Skeletal muscle satellite cell (primary cell): Measurements from ENCODE around the gene MGST3.
"Not testable (repeated sequence)": the region's sequence is repeated elsewhere in the genome, so short reads cannot be mapped to it uniquely, and the experiment has no call there.

Experiments
- H3K27me3 ChIP-seq: 2 replicates; pipeline ENCODE4 v1.7.0; 2013; ENCODE audit warnings: low read length; ENCODE audit not compliant: control insufficient read depth, insufficient read depth
- H3K36me3 ChIP-seq: 2 replicates; pipeline ENCODE4 v1.7.0; 2013; ENCODE audit warnings: mild to moderate bottlenecking, control low read depth, low read length; ENCODE audit not compliant: insufficient read depth
- H3K4me1 ChIP-seq: 2 replicates; pipeline ENCODE4 v1.7.0; 2013; ENCODE audit warnings: low read length; ENCODE audit not compliant: control insufficient read depth, insufficient read depth
- H3K4me2 ChIP-seq: 2 replicates; pipeline ENCODE4 v1.7.0; 2013; ENCODE audit warnings: mild to moderate bottlenecking, low read length
- H3K4me3 ChIP-seq: 2 replicates; pipeline ENCODE4 v1.7.0; 2013; ENCODE audit warnings: low read length
- H3K9ac ChIP-seq: 2 replicates; pipeline ENCODE4 v1.7.0; 2013; ENCODE audit warnings: mild to moderate bottlenecking, low read depth, low read length, moderate library complexity
- H3K9me3 ChIP-seq: replicated peaks from 2 replicates; pipeline ENCODE4 v1.7.0; 2013; ENCODE audit warnings: mild to moderate bottlenecking, control low read depth, low read length

Gene MGST3

GRCh38 chr1:165666152-165666825 lies 35.3 kb downstream of the MGST3 start:
- Histone ChIP-seq H3K4me3 (no peak overlapping the region), H3K4me2 (no peak overlapping the region), H3K27me3 (no peaks in the 10 kb centered on the region), H3K9ac (no peak overlapping the region), H3K9me3 (no peaks in the 10 kb centered on the region), H3K4me1 (peaks cover 8% of the 10 kb centered on the region), H3K36me3 (peaks cover 61% of the 10 kb centered on the region)

- no peak overlapping the region for H3K9ac ChIP-seq
- H3K9me3 ChIP-seq, result no peaks in the 10 kb centered on the region
- peaks cover 50% of the 10 kb centered on the region for H3K36me3 ChIP-seq
- no peak overlapping the region for H3K4me2 ChIP-seq
- no peak overlapping the region for H3K4me3 ChIP-seq
- peaks cover 8% of the 10 kb centered on the region for H3K4me1 ChIP-seq
- no peaks in the 10 kb centered on the region for H3K27me3 ChIP-seq
Measured at GRCh38 chr1:165668184-165668583, 37.1 kb downstream of the MGST3 start.

GRCh38 chr1:165671526-165671925 lies 40.5 kb downstream of the MGST3 start:
- peaks cover 12% of the 10 kb centered on the region for H3K4me1 ChIP-seq
- H3K36me3 ChIP-seq, result peaks cover 43% of the 10 kb centered on the region
- no peak overlapping the region for H3K4me3 ChIP-seq
- H3K27me3 ChIP-seq, result no peaks in the 10 kb centered on the region
- H3K9ac ChIP-seq, result no peak overlapping the region
- no peak overlapping the region for H3K4me2 ChIP-seq
- no peaks in the 10 kb centered on the region for H3K9me3 ChIP-seq

- H3K4me1 ChIP-seq, result peaks cover 16% of the 10 kb centered on the region
Measured at GRCh38 chr1:165674599-165674998, 43.6 kb downstream of the MGST3 start.

GRCh38 chr1:165675794-165676193 lies 44.8 kb downstream of the MGST3 start:
- Histone ChIP-seq H3K4me3 (no peak overlapping the region), H3K36me3 (peaks cover 49% of the 10 kb centered on the region), H3K27me3 (no peaks in the 10 kb centered on the region), H3K4me2 (no peak overlapping the region), H3K9me3 (no peaks in the 10 kb centered on the region), H3K4me1 (peaks cover 16% of the 10 kb centered on the region), H3K9ac (no peak overlapping the region)

More at GRCh38 chr1:165674599-165674998, 43.6 kb downstream of the MGST3 start:
- no peaks in the 10 kb centered on the region for H3K27me3 ChIP-seq
- no peaks in the 10 kb centered on the region for H3K9me3 ChIP-seq
- H3K36me3 ChIP-seq, result peaks cover 43% of the 10 kb centered on the region
- H3K9ac ChIP-seq, result no peak overlapping the region
- no peak overlapping the region for H3K4me2 ChIP-seq
- no peak overlapping the region for H3K4me3 ChIP-seq

- no peak overlapping the region for H3K9ac ChIP-seq
- H3K4me1 ChIP-seq, result peaks cover 16% of the 10 kb centered on the region
- peaks cover 64% of the 10 kb centered on the region for H3K36me3 ChIP-seq
- no peaks in the 10 kb centered on the region for H3K27me3 ChIP-seq
- no peaks in the 10 kb centered on the region for H3K9me3 ChIP-seq
- no peak overlapping the region for H3K4me2 ChIP-seq
- no peak overlapping the region for H3K4me3 ChIP-seq
Measured at GRCh38 chr1:165678509-165678908, 47.5 kb downstream of the MGST3 start.

- no peaks in the 10 kb centered on the region for H3K9me3 ChIP-seq
- H3K9ac ChIP-seq, result no peak overlapping the region
- peaks cover 16% of the 10 kb centered on the region for H3K4me1 ChIP-seq
- peaks cover 64% of the 10 kb centered on the region for H3K36me3 ChIP-seq
- no peaks in the 10 kb centered on the region for H3K27me3 ChIP-seq
- no peak overlapping the region for H3K4me2 ChIP-seq
- H3K4me3 ChIP-seq, result no peak overlapping the region
Measured at GRCh38 chr1:165679282-165680036, 48.4 kb downstream of the MGST3 start.

- H3K27me3 ChIP-seq, result no peaks in the 10 kb centered on the region
- H3K9me3 ChIP-seq, result no peaks in the 10 kb centered on the region
- H3K4me2 ChIP-seq, result no peak overlapping the region
- H3K4me1 ChIP-seq, result peaks cover 15% of the 10 kb centered on the region
- no peak overlapping the region for H3K9ac ChIP-seq
- H3K36me3 ChIP-seq, result peaks cover 64% of the 10 kb centered on the region
- H3K4me3 ChIP-seq, result no peak overlapping the region
Measured at GRCh38 chr1:165680303-165680702, 49.3 kb downstream of the MGST3 start.

- not testable (repeated sequence) for H3K27me3 ChIP-seq, H3K9ac ChIP-seq
- peaks cover 60% of the 10 kb centered on the region for H3K36me3 ChIP-seq
Measured at GRCh38 chr1:165680773-165681172, 49.7 kb downstream of the MGST3 start.

GRCh38 chr1:165683848-165684485 lies 52.9 kb downstream of the MGST3 start:
- Histone ChIP-seq H3K9ac (no peak overlapping the region), H3K9me3 (no peaks in the 10 kb centered on the region), H3K36me3 (peaks cover 49% of the 10 kb centered on the region), H3K4me2 (no peak overlapping the region), H3K4me1 (no peaks in the 10 kb centered on the region), H3K27me3 (no peaks in the 10 kb centered on the region), H3K4me3 (no peak overlapping the region)

More at GRCh38 chr1:165680773-165681172, 49.7 kb downstream of the MGST3 start:
- not testable (repeated sequence) for H3K4me3 ChIP-seq, H3K4me2 ChIP-seq, H3K9me3 ChIP-seq
- peaks cover 10% of the 10 kb centered on the region for H3K4me1 ChIP-seq

- no peak overlapping the region for H3K9ac ChIP-seq
- H3K4me1 ChIP-seq, result no peaks in the 10 kb centered on the region
- H3K4me2 ChIP-seq, result no peak overlapping the region
- no peaks in the 10 kb centered on the region for H3K9me3 ChIP-seq
- peaks cover 37% of the 10 kb centered on the region for H3K36me3 ChIP-seq
- no peak overlapping the region for H3K4me3 ChIP-seq
- H3K27me3 ChIP-seq, result no peaks in the 10 kb centered on the region
Measured at GRCh38 chr1:165686121-165686970, 55.3 kb downstream of the MGST3 start.
